ENCODE results near the gene ARPC2.
A peak's percentile ranks its signal among the peaks of the same experiment; 100 is the strongest.

The ARPC2 gene

DNA sequence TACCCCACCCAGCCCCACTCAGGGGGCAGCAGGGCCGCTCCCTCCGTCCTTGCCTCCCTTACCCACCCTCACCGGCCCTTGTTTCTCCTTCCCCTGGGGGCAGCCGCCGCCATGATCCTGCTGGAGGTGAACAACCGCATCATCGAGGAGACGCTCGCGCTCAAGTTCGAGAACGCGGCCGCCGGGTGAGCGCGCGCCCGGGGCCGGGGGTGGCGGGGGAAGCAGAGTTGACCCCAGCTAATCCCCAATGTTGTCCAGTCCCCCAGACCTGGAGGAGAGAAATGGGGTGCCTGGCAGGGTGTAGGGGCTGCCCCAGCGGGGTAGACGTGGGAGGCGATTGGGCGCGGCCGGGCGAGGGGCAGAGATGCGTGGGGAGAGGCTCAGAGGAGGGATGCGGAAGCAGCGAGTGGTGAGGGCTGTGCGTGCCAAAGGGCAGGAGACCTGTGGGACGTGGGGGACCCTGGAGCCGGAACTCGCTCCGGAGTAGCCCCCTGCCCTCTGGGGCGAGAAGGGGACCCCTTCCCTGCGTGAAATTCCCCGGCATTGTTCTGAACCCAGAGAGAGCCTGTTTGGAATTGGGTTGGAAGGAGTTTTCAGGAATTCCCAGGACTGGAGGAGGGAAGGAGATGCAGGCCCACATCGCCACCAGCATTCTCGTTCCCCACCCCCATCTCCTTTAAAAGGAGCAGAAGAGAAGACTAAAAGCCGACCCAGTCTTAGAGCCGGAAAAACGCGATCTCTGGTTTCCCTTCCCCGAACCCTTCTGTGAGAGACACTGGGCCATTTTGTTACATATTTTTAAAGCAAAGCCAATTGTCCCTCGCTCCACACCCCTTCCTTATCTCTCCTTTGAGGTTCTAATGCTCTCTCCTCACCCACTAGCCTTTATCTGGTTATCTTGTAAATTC, 625 bp downstream of the ARPC2 start:
- peak; percentile 30 for DNase-seq (ENCODE audit: low read depth, low spot score)

DNA sequence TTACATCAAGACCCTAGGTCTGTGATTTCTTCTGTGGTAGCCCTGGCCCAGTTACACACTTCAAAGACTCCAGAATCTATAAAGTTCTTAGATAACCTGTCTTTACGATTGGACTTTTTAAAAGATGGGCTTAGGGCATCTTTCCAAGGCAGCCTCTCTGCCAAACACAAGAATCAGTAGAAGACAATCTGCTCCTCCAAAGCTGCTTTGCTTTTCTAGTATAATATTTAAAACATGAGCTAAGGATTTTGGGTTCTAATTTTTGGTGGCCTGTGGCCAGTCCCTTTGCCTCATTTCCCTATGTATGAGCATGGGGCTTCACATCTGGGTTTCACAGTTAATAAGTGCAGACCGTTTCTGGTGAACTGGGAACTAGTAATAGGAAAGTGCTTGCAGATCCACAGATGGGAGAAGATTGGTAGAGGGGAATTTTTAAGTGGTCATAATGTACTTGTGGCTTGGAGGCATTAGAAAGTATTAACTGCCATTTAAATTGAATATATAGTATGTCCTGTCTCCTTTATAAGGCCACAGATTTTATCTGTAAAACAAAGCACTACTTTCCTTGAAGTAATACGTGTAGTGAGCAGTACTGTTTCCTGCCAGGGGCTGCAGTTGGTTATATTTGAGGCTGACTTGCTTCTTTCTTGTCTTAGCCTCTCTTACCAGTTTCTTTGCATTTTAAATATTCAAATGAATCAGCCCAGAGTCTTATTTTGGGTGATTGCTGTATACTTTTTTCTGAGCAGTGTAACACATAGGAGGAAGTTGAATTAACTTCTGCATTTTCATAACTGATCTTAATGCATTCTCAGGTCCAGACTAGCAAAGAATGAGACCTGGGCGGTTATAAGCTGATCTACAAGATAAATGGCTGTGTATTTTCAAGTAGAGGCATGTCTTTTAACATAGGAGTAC, 1.5 kb downstream of the ARPC2 start:
- no peak for DNase-seq (ENCODE audit: low read depth, low spot score)

DNA sequence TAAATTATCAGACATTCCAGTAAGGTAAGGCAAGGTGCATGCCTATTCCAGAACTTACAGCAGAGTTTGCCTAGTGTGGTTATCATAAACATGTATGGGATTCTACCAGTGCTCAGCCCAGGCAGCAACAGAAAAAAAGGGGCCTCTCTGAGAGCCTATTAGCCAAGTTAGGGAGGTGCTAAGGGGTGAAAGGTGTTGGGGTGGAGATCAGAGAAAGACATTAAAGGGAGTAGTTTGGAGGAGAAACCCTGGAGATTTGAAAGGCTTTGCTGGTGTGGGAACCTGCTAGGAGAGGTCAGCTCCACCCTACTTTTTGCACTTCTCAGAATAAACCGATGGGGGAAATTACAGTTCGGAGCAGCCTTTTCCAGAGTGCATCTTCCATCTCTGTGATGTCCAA, 2.9 kb downstream of the ARPC2 start:
- no peak for DNase-seq (ENCODE audit: low read depth, low spot score)

DNA sequence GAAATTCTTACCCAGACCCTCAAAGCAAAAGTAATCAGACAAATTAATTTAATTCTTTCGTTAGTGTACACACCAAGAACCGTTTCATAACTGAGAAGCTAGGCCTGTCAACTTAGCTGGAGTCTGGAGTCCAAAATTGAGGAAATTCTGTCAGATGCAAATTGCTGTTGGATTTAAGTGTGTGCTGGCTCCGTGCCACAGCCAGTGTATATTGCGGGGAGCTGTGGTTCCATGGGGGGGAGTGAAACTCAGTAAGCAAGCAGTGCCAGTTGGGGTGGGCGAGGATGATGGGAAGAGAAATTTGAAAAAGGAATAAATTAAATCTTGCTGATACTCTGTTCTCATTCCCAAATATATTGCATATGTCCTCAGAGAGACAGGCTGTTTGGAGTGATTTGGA, 4.0 kb downstream of the ARPC2 start:
- DNase-seq (ENCODE audit: low read depth, low spot score), result no peak

DNA sequence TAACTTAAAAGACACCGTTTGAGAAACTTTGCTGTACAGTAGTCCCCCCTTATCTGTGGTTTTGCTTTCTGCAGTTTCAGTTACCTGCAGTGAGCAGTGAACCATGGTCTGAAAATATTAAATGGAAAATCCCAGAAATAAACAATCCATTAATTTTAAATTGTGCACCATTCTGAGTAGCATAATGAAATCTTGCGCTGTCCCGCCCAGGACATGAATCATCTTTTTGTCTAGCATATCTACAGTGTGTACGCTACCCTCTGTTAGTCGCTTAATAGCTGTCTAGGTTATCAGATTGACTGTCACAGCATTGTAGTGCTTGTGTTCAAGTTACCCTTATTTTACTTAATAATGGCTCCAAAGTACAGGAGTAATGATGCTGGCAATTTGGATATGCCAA, 6.1 kb downstream of the ARPC2 start:
- DNase-seq (ENCODE audit: low read depth, low spot score), result no peak

DNA sequence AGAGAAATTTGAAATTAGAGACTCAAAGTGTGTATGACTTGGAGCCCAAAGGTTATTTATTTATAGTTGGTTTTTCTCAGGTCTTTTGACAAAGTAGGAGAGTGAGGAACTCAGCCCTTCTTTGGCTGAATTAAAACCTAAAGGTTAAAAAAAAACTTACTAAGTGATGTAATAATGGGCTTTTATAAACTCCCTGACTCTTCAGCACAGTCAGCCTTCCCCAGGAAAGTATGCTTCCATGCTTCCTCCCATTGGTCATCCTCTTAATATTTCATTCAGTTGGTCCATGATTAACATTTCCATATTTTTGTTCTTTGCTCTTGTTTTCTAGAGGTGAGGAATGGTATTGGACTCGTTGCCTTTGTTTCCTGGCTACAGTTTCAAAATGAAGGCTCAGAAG, 7.2 kb downstream of the ARPC2 start:
- DNase-seq (ENCODE audit: low read depth, low spot score), result no peak

DNA sequence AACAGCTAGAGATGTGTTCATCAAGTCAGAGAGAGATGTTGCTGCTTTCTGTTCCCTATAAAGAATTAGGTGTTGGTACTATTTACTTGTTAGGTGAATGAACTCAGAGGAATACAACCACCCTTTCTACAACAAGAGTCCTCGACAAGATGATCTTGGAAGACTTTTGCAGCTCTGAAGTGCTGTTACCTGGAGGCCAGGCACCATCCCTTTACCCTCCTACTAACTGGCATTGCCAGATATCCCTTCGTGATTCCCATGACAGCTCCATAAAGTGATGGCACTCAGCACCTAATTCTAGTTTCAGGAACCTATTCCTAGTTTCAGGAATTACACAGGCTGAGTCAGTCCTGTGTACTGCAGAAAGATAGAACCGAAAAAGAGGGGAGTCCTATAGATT, 9.9 kb downstream of the ARPC2 start:
- no peak for DNase-seq (ENCODE audit: low read depth, low spot score)

DNA sequence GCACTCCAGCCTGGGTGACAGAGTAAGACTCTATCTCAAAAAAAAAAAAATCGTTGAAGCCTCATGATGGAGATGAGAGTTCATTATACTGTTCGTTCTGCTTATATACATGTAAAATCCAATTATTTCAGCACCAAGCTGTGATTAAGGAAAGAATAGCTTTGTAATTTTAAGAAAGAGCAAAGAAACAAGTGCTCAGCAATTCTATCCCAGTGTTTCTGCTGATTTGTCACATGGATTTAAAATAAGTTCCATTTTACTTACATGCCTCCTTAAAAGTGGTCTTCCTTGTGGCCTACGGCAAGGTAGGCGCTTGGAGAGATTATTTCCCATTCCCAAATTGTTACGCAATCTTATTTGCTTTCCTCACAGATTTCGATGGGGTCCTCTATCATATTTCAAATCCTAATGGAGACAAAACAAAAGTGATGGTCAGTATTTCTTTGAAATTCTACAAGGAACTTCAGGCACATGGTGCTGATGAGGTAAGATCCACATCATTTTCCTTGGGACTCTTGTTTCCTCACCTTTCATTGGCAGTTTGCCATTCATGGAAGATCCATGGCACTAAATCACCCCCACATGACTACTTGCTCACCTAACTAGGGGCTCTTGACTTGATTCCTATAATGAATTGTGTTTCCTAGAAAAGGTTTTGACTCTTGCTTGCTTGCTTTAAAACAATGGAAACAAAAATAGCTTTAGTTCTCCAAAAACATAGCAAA, 11.5 kb downstream of the ARPC2 start:
- DNase-seq (ENCODE audit: low read depth, low spot score), result no peak

DNA sequence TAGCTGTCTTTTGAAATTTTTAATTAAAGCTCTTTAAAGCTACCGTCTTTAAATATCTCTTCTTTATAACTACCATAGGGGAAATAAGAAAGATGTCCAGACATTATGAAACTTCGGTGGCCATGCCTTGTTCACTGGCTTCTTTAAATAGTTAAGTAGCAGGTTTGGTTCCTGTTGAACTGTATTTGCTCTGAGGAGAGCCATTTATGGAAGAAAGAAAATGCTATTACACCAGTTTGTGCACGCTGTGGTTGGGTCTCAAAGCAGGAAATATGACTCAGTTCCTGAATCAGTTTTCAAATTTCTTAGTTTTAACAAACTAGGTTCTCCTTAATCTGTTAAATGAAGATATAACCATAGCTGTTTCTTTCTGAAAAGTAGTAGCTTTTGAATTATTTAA, 12.2 kb downstream of the ARPC2 start:
- DNase-seq (ENCODE audit: low read depth, low spot score), result peak; percentile 27

DNA sequence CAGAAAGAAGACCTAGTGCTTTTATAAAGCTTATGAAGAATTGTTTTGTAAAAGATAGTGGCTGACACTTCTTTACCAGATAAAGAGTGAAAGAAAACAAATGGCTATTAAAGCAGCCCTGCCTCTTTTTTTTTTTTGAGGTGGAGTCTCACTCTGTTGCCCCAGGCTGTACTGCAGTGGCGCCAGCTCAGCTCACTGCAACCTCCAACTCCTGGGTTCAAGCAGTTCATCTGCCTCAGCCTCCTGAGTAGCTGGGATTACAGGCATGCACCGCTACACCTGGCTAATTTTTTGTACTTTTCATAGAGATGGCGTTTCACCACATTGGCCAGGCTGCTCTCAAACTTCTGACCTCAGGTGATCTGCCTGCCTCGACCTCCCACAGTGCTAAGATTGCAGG, 12.9 kb downstream of the ARPC2 start:
- no peak for DNase-seq (ENCODE audit: low read depth, low spot score)

DNA sequence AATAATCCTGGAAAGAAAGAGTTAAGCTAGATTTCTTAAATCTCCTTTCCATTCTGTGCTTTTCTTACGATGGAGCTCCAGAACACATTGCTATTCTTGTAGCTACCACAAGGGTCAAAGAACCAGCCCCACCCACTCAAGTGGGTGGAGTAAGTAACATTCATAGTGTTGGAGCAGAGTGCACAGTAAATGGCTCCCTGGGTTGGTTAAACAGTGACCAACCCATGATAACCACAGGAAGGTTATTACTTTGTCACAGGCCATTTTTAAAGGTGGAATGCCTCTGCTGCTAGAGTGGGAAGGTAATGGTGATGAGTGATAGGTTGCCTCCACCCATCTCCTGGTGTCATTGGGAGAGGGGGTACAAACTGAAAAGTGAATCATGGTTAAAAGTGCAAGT, 13.9 kb downstream of the ARPC2 start:
- DNase-seq (ENCODE audit: low read depth, low spot score), result no peak

DNA sequence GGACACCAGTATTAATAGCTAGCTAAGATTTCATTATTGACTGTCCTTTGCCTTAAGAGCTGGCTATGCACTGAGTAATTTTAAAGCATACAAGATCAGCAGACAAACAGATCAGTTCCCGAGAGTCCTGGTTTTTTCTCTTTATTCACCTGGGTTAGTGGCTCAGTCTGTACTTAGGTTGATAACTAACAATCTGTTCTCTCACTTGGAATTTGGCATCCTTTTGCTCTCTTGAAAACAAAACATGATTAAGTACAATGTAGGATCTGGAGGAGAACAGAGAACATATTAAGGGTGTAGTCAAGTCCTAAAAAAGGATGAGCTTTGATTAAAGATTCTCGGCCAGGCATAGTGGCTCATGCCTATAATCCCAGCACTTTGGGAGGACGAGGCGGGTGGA, 16.6 kb downstream of the ARPC2 start:
- DNase-seq (ENCODE audit: low read depth, low spot score), result no peak

DNA sequence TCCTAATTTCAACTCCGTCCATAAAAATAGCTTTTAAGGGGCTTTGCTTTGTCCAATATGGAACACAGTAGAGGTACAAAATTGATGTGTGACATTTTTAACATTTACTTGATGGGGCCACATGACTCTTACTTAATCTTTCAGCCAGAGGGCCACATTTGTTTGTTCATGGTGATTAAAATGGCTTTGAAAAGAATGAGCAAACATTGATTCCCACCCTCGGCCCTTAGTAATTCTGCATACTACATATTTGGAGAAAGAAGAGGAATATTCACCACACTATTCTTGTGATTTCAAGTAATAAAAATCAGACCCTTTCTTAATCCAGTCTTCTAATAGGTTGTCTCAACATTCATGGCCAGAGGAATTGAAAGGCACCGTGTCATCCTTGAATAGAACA, 17.5 kb downstream of the ARPC2 start:
- no peak for DNase-seq (ENCODE audit: low read depth, low spot score)

DNA sequence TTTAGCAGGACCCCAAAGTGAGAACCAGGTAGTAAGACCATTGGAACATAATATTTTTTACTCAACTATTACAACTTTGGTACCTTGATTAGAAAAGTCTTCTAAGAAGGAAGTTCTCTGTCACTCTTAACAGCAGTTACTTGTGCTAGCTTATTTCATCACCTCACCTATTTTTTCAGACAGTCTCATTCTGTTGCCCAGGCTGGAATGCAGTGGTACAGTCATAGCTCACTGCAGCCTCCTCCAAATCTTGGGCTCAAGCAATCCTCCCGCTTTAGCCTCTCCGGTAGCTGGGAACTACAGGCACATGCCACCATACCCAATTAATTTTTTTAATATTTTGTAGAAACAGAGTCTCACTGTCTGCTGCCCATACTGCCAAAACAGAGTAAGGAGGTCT, 18.0 kb downstream of the ARPC2 start:
- no peak for DNase-seq (ENCODE audit: low read depth, low spot score)

DNA sequence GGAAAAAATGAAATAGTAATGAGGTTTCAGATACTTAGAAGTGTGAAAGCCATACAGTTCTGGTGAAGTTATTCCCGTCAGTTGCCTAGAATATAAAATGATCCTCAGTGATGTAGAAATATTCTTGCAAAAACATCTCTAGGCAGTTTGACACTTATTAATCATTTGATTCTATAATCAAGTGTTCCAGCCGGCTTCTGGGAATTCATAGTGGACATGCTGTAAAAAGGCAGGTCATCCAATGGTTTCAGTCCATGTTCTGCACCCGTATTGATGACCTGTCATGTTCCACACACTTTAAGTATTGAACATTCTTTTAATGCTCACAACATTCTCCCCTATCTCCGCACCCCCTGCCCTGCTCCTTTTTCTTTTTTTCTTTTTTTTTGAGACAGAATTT, 19.8 kb downstream of the ARPC2 start:
- no peak for DNase-seq (ENCODE audit: low read depth, low spot score)

DNA sequence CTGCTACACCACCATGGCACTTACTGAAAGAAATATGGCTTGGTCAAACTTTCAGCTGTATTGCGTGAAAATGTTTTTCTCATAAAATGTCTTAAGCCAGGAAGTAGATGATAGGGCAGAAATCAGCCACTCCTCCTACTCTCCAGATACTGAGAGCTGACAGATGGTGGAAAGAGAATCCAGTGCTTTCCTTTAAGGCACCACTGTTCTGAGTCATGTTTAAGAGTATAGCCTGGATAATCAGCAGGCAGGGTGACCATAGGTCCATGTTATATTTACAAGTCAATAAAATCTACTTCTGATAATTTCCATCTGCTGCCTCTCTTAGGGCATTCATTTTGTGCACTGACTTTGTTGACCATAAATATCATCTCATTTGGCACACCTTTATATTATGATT, 21.9 kb downstream of the ARPC2 start:
- no peak for DNase-seq (ENCODE audit: low read depth, low spot score)

DNA sequence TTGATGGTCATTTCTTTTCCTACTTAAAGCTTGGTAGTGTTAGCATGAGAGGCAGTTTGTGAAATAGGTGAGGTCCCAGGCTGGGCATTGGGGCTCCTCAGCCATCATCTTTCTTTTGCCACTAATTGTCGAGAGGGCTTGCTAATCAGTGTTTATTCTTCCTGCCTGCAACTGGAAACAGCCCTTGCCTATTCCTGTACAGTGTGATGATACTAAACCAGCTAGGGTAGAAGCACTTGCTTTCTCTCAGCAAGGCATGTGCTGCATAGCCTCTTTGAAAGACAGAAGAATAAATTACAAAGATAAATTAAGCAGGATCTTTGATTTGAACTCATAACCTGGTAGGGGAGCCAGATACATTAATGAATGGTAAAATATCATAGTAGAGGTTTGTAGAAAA, 27.2 kb downstream of the ARPC2 start:
- no peak for DNase-seq (ENCODE audit: low read depth, low spot score)

DNA sequence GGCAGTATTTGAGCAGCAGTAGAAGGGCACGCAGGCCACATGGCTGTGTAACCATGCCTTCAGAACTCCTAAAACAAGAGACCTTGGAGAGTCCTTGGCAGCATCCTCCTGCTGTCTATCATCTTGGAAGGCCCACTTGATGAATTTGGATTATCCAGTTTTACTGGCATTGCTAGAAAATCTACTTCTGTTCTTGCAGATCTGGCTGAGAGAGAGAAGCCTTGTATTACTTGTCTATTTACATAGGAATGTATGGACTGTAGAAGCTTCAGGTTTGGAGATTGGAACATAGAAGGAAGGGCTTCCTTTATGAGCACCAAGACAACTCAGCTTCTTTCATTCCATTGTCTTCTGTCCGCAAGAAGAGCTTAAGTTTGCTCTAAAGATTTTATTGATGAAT, 27.7 kb downstream of the ARPC2 start:
- DNase-seq (ENCODE audit: low read depth, low spot score), result no peak

DNA sequence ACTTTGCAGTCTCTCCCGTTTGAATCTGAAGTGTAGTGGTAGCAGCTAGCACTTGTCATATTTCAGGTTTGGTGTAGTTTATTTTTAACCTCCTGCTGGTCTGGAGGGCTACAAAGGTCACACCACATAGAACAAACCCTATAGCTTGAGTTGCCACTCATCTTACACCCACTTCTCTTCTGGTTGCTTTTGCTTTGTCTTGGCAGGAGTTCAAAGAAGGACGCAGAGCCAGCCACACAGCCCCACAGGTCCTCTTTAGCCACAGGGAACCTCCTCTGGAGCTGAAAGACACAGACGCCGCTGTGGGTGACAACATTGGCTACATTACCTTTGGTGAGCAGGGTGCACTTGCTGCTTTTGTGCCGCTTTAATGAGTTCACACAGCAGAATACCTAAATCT, 28.2 kb downstream of the ARPC2 start:
- no peak for DNase-seq (ENCODE audit: low read depth, low spot score)

DNA sequence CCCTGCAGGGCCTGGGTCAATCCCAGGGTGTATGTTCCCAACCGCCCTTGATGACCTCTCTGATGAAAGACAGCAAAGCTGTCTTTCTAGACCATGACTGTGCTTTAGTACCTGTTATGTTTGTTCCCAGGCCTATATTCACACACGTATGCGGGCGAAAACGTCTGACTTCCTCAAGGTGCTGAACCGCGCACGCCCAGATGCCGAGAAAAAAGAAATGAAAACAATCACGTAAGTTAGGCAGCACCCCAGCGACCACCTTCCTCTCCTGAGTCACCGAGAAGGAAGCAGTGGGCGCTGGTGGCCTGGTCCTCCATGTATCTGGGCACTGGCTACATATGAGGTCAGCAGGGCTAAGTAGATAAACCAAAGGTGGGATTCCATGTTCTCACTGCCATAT, 32.7 kb downstream of the ARPC2 start:
- DNase-seq (ENCODE audit: low read depth, low spot score), result no peak

DNA sequence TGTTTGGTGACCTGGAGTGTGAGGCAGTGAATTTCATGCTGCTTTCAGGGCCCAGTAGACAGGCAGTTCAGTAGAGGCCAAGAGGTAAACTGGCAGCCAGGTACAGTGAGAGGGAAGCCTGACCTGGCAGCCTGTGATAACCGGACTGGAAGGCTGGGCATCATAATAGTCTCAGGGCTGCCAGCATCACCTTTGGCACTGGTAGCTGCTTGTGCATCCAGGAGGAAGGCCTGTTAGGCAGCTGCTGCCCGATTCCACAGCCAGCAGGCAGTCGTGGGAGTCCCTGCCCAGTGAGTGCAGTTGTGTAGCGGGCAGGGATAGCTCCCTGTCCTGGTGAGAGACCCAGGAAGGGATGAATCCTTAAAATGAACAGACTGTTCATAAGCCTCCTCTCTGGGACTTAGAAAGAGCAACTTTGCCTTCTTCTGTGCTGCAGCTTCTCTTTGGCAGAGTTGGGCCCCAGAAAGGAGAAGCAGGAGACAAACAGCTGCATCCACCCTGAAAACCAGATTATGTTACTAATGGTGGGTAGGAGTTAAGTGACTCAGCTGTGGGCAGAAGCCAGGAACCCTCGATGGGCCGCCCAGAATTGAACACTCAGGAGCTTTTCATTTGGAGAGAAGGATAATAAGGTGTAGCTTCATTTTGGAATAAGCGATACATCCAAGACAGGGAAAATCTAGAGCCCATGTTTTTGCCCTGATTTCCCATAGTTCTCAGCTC, 35.7 kb downstream of the ARPC2 start:
- DNase-seq (ENCODE audit: low read depth, low spot score), result no peak

DNA sequence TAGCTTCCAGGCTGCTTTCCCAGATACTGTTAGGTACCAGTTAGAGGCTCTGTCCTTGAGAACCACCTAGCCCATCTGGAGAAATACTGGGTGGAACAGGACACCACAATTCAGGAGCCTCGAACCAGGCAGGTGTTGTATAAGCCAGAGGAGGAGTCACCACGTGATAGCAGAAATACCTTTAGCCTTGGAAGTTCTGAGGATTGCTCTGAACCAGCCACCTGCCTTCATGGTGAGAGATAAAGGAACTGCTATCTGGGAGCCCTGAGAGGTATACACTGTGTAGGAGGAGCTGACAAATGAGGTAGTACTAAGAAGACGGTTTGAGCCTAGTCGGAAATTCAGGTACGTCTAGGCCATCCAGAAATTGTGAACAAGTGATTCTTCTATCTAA, 36.2 kb downstream of the ARPC2 start:
- no peak for DNase-seq (ENCODE audit: low read depth, low spot score)

All from activated CD4-positive, CD25-positive, alpha-beta regulatory T cell treated with anti-CD3 and anti-CD28 coated beads, Interleukin-2, amount 50 U/mL, for 16 hours (primary cell).